WTC11 (cell line): Measurements from ENCODE around the gene ZBTB16. TPM values are rescaled to one million over a fixed set of nuclear protein-coding genes. Genes with fewer than 3 reads are reported as not detected.

ENCODE experiments used
- ATAC-seq: fragments of 200-7000 bp; cut with Tn5 transposase; 2 replicates; pipeline ENCODE4 v1.10.0; 2021; ENCODE audit warnings: mild to moderate bottlenecking, moderate library complexity
- CTCF ChIA-PET: fragments of 300-600 bp; sonication (Branson Sonifier 250); formaldehyde crosslinking; loops from one replicate; lab custom pipeline; 2021; ENCODE audit warnings: antibody characterized with exemption; lab: Charles Lee
- POLR2A ChIA-PET: fragments of 350-600 bp; sonication (Branson Sonifier 250); formaldehyde crosslinking; loops from one replicate; lab custom pipeline; 2021; ENCODE audit warnings: antibody characterized with exemption; lab: Charles Lee
- DNase-seq: peaks from one replicate; pipeline ENCODE4 v3.0.0; 2021; ENCODE audit warnings: low spot score
- H3K27ac Mint-ChIP-seq: 2 replicates; pipeline ENCODE4 v1.8.0; 2021; ENCODE audit warnings: mixed read lengths
- H3K27me3 Mint-ChIP-seq: 2 replicates; pipeline ENCODE4 v1.8.0; 2021; ENCODE audit warnings: low read depth, mild to moderate bottlenecking, moderate library complexity, mixed read lengths
- H3K36me3 Mint-ChIP-seq: 2 replicates; pipeline ENCODE4 v1.8.0; 2021; ENCODE audit warnings: mixed read lengths
- H3K4me1 Mint-ChIP-seq: 2 replicates; pipeline ENCODE4 v1.8.0; 2022; ENCODE audit warnings: mixed read lengths
- H3K4me3 Mint-ChIP-seq: 2 replicates; pipeline ENCODE4 v1.8.0; 2021; ENCODE audit warnings: mild to moderate bottlenecking, moderate library complexity, mixed read lengths
- H3K9me3 Mint-ChIP-seq: 2 replicates; pipeline ENCODE4 v1.8.0; 2021; ENCODE audit warnings: mixed read lengths
- CBFB ChIP-seq: sonication (generic); formaldehyde crosslinking; IDR thresholded peaks from 2 replicates; pipeline ENCODE4 v1.8.1; 2022; ENCODE audit warnings: mild to moderate bottlenecking, low read depth, missing genetic modification reagents
- ELF4 ChIP-seq: sonication (generic); formaldehyde crosslinking; IDR thresholded peaks from 2 replicates; pipeline ENCODE4 v1.8.1; 2022; ENCODE audit warnings: low read depth, mild to moderate bottlenecking, moderate library complexity, missing genetic modification reagents
- ESRRA ChIP-seq: sonication (generic); formaldehyde crosslinking; IDR thresholded peaks from 2 replicates; pipeline ENCODE4 v1.8.1; 2022; ENCODE audit warnings: mild to moderate bottlenecking, missing genetic modification reagents, borderline replicate concordance
- ETV6 ChIP-seq: sonication (generic); formaldehyde crosslinking; IDR thresholded peaks from 2 replicates; pipeline ENCODE4 v1.8.1; 2022; ENCODE audit warnings: mild to moderate bottlenecking, missing genetic modification reagents
- FOXJ3 ChIP-seq: sonication (generic); formaldehyde crosslinking; IDR thresholded peaks from 2 replicates; pipeline ENCODE4 v1.9.0; 2021; ENCODE audit warnings: missing genetic modification reagents, mild to moderate bottlenecking, borderline replicate concordance
- JAZF1 ChIP-seq: fragments of 250-450 bp; sonication (Bioruptor Pico); IDR thresholded peaks from 2 replicates; pipeline ENCODE4 v1.9.0; 2021; ENCODE audit warnings: moderate library complexity, mild to moderate bottlenecking, inconsistent platforms
- KAT7 ChIP-seq: sonication (generic); formaldehyde crosslinking; IDR thresholded peaks from 2 replicates; pipeline ENCODE4 v1.8.1; 2023; ENCODE audit warnings: missing genetic modification reagents, mild to moderate bottlenecking, borderline replicate concordance
- OVOL2 ChIP-seq: fragments of 250-450 bp; sonication (Bioruptor Pico); IDR thresholded peaks from 2 replicates; pipeline ENCODE4 v1.9.0; 2021; ENCODE audit warnings: mild to moderate bottlenecking, borderline replicate concordance
- RELA ChIP-seq: sonication (generic); formaldehyde crosslinking; IDR thresholded peaks from 2 replicates; pipeline ENCODE4 v1.8.1; 2022; ENCODE audit warnings: missing genetic modification reagents, mild to moderate bottlenecking, borderline replicate concordance
- RORB ChIP-seq: fragments of 250-450 bp; sonication (Bioruptor Pico); IDR thresholded peaks from 2 replicates; pipeline ENCODE4 v1.9.0; 2021; ENCODE audit warnings: mild to moderate bottlenecking
- SP1 ChIP-seq: sonication (generic); formaldehyde crosslinking; conservative IDR thresholded peaks from 2 replicates; pipeline ENCODE4 v1.8.1; 2022; ENCODE audit warnings: missing genetic modification reagents
- TCF7 ChIP-seq: sonication (generic); formaldehyde crosslinking; IDR thresholded peaks from 2 replicates; pipeline ENCODE4 v1.8.0; 2022; ENCODE audit warnings: mild to moderate bottlenecking, low read depth, missing genetic modification reagents, moderate library complexity
- TEAD1 ChIP-seq: sonication (generic); formaldehyde crosslinking; IDR thresholded peaks from 2 replicates; pipeline ENCODE4 v1.8.0; 2022; ENCODE audit warnings: mild to moderate bottlenecking, missing genetic modification reagents
- TEAD4 ChIP-seq: sonication (generic); formaldehyde crosslinking; IDR thresholded peaks from 2 replicates; pipeline ENCODE4 v1.8.0; 2022; ENCODE audit warnings: mild to moderate bottlenecking, missing genetic modification reagents
- ZNF219 ChIP-seq: sonication (generic); formaldehyde crosslinking; IDR thresholded peaks from 2 replicates; pipeline ENCODE4 v1.8.0; 2023; ENCODE audit warnings: missing genetic modification reagents, mild to moderate bottlenecking, borderline replicate concordance
- total RNA-seq: library from RNA; stranded (reverse); gene quantifications from 3 replicates; pipeline ENCODE4 v1.2.3, GENCODE V29; 2021
- TF ChIP-seq, protein P1 (sequence below): sonication (generic); formaldehyde crosslinking; IDR thresholded peaks from 2 replicates; pipeline ENCODE4 v1.8.0; 2022; ENCODE audit warnings: missing genetic modification reagents
- TF ChIP-seq, protein P2 (sequence below): sonication (generic); formaldehyde crosslinking; IDR thresholded peaks from 2 replicates; pipeline ENCODE4 v1.8.0; 2022; ENCODE audit warnings: mild to moderate bottlenecking, missing genetic modification reagents
- TF ChIP-seq, protein P3 (sequence below): sonication (generic); formaldehyde crosslinking; IDR thresholded peaks from 2 replicates; pipeline ENCODE4 v1.8.1; 2023; ENCODE audit warnings: mild to moderate bottlenecking, moderate library complexity, missing genetic modification reagents
- TF ChIP-seq, protein P4 (sequence below): sonication (generic); formaldehyde crosslinking; IDR thresholded peaks from 2 replicates; pipeline ENCODE4 v1.8.1; 2022; ENCODE audit warnings: low read depth, missing genetic modification reagents, borderline replicate concordance
- TF ChIP-seq, protein P5 (sequence below): sonication (generic); formaldehyde crosslinking; IDR thresholded peaks from 2 replicates; pipeline ENCODE4 v1.8.1; 2023; ENCODE audit warnings: mild to moderate bottlenecking, missing genetic modification reagents, moderate library complexity
- TF ChIP-seq, protein P6 (sequence below): fragments of 250-450 bp; sonication (Bioruptor Pico); IDR thresholded peaks from 2 replicates; pipeline ENCODE4 v2.1.2; 2022; ENCODE audit warnings: mild to moderate bottlenecking, moderate library complexity
- TF ChIP-seq, protein P7 (sequence below): sonication (generic); formaldehyde crosslinking; IDR thresholded peaks from 2 replicates; pipeline ENCODE4 v1.8.1; 2023; ENCODE audit warnings: mild to moderate bottlenecking, missing genetic modification reagents, moderate library complexity
- TF ChIP-seq, protein P8 (sequence below): sonication (generic); formaldehyde crosslinking; IDR thresholded peaks from 2 replicates; pipeline ENCODE4 v1.8.1; 2023; ENCODE audit warnings: mild to moderate bottlenecking, missing genetic modification reagents

Gene ZBTB16
- total RNA-seq, 1 experiment from 2014 or later: 0.57 TPM

DNA sequence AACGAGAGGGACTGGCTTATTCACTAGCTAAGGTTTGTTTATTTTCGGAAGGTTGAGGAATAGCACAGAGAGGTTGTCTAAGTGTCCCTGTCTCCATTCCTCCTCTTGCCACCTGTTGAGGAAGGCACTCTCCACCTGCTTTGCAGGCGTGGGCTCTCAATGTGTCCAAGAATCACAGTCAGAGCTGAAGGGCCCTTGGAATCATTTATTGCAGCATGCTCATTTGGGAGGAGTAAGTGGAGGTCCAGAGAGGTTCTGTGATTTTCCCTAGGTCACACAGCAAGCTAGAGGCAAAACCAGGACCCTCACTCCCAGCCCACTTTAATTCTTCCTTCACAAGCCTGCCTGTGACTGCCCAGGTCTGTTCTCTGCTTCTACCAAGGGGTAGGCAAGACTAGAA lies 21.3 kb downstream of the ZBTB16 start:
- CTCF ChIA-PET: interaction anchor here (0.8 kb wide), 1 partner anchor 181 kb away, joined by 3 read pairs; no protein-coding TSS in a partner anchor
- Mint-ChIP-seq H3K36me3 (no peaks in the 10 kb centered on the region), H3K4me3 (no peak overlapping the region), H3K4me1 (peaks cover 28% of the 10 kb centered on the region), H3K27me3 (peaks cover 62% of the 10 kb centered on the region), H3K27ac (no peak overlapping the region), H3K9me3 (no peaks in the 10 kb centered on the region)
- ATAC-seq (no peak), DNase-seq (no peak)
- POLR2A ChIA-PET: no interaction called here
- TF ChIP-seq, protein P1, sequence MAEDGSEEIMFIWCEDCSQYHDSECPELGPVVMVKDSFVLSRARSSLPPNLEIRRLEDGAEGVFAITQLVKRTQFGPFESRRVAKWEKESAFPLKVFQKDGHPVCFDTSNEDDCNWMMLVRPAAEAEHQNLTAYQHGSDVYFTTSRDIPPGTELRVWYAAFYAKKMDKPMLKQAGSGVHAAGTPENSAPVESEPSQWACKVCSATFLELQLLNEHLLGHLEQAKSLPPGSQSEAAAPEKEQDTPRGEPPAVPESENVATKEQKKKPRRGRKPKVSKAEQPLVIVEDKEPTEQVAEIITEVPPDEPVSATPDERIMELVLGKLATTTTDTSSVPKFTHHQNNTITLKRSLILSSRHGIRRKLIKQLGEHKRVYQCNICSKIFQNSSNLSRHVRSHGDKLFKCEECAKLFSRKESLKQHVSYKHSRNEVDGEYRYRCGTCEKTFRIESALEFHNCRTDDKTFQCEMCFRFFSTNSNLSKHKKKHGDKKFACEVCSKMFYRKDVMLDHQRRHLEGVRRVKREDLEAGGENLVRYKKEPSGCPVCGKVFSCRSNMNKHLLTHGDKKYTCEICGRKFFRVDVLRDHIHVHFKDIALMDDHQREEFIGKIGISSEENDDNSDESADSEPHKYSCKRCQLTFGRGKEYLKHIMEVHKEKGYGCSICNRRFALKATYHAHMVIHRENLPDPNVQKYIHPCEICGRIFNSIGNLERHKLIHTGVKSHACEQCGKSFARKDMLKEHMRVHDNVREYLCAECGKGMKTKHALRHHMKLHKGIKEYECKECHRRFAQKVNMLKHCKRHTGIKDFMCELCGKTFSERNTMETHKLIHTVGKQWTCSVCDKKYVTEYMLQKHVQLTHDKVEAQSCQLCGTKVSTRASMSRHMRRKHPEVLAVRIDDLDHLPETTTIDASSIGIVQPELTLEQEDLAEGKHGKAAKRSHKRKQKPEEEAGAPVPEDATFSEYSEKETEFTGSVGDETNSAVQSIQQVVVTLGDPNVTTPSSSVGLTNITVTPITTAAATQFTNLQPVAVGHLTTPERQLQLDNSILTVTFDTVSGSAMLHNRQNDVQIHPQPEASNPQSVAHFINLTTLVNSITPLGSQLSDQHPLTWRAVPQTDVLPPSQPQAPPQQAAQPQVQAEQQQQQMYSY (CRISPR knock-in tag): no peak
- no peak for TF ChIP-seq SP1
- TF ChIP-seq KAT7: no peak
- TF ChIP-seq, protein P2, sequence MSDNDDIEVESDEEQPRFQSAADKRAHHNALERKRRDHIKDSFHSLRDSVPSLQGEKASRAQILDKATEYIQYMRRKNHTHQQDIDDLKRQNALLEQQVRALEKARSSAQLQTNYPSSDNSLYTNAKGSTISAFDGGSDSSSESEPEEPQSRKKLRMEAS: no peak
- TF ChIP-seq TCF7 (CRISPR knock-in tag): no peak
- no peak for TF ChIP-seq TEAD1 (CRISPR knock-in tag)
- TF ChIP-seq, protein P3, sequence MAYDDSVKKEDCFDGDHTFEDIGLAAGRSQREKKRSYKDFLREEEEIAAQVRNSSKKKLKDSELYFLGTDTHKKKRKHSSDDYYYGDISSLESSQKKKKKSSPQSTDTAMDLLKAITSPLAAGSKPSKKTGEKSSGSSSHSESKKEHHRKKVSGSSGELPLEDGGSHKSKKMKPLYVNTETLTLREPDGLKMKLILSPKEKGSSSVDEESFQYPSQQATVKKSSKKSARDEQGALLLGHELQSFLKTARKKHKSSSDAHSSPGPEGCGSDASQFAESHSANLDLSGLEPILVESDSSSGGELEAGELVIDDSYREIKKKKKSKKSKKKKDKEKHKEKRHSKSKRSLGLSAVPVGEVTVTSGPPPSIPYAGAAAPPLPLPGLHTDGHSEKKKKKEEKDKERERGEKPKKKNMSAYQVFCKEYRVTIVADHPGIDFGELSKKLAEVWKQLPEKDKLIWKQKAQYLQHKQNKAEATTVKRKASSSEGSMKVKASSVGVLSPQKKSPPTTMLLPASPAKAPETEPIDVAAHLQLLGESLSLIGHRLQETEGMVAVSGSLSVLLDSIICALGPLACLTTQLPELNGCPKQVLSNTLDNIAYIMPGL (CRISPR knock-in tag): no peak

DNA sequence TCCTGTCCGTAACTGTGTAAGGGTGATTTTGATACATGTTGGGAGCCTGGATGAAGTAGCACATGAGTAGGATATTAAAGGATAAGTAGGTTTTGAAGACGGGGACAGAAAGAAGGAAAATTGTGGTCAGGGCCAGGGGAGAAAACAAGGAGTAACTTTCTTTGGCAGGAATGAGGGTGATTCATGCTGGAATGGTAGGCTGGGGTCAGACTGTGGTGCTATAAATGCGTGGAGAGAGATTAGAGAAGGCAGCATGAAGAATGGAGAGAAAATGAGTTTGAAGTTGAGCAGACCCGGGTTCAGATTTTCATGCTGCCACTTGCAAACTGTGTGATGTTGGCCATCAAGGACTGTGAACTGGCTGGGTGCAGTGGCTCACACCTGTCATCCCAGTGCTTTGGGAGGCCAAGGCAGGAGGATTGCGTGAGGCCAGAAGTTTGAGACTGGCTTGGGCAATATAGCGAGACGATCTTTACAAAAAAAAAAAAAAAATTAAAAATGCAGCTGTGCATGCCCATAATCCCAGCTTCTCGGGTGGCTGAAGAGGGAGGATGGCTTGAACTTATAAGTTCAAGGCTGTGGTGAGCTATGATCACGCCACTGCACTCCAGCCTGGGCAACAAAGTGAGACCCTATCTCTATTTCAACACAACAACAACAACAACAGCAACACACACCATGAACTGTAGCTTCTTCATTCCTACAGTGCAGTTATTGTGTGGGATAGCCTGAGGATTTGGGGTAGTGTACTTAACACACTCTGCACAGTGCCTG lies 22.3 kb downstream of the ZBTB16 start:
- no peak for DNase-seq
- no peak for ATAC-seq
- no peaks in the 10 kb centered on the region for H3K9me3 Mint-ChIP-seq
- CTCF ChIA-PET: no interaction called here
- H3K27me3 Mint-ChIP-seq: peaks cover 53% of the 10 kb centered on the region
- H3K27ac Mint-ChIP-seq: no peak overlapping the region
- POLR2A ChIA-PET: no interaction called here
- H3K36me3 Mint-ChIP-seq: no peaks in the 10 kb centered on the region
- H3K4me3 Mint-ChIP-seq: no peak overlapping the region
- H3K4me1 Mint-ChIP-seq: peaks cover 23% of the 10 kb centered on the region
- TF ChIP-seq ESRRA (CRISPR knock-in tag): no peak
- TF ChIP-seq JAZF1 (CRISPR knock-in tag): no peak
- TF ChIP-seq TEAD4: no peak
- TF ChIP-seq, protein P4, sequence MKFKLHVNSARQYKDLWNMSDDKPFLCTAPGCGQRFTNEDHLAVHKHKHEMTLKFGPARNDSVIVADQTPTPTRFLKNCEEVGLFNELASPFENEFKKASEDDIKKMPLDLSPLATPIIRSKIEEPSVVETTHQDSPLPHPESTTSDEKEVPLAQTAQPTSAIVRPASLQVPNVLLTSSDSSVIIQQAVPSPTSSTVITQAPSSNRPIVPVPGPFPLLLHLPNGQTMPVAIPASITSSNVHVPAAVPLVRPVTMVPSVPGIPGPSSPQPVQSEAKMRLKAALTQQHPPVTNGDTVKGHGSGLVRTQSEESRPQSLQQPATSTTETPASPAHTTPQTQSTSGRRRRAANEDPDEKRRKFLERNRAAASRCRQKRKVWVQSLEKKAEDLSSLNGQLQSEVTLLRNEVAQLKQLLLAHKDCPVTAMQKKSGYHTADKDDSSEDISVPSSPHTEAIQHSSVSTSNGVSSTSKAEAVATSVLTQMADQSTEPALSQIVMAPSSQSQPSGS (CRISPR knock-in tag): no peak
- TF ChIP-seq CBFB (CRISPR knock-in tag): no peak
- TF ChIP-seq, protein P5, sequence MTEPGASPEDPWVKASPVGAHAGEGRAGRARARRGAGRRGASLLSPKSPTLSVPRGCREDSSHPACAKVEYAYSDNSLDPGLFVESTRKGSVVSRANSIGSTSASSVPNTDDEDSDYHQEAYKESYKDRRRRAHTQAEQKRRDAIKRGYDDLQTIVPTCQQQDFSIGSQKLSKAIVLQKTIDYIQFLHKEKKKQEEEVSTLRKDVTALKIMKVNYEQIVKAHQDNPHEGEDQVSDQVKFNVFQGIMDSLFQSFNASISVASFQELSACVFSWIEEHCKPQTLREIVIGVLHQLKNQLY (CRISPR knock-in tag): no peak
- TF ChIP-seq TCF7 (CRISPR knock-in tag): no peak
- TF ChIP-seq FOXJ3 (CRISPR knock-in tag): no peak
- TF ChIP-seq, protein P6, sequence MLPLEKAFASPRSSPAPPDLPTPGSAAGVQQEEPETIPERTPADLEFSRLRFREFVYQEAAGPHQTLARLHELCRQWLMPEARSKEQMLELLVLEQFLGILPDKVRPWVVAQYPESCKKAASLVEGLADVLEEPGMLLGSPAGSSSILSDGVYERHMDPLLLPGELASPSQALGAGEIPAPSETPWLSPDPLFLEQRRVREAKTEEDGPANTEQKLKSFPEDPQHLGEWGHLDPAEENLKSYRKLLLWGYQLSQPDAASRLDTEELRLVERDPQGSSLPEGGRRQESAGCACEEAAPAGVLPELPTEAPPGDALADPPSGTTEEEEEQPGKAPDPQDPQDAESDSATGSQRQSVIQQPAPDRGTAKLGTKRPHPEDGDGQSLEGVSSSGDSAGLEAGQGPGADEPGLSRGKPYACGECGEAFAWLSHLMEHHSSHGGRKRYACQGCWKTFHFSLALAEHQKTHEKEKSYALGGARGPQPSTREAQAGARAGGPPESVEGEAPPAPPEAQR (CRISPR knock-in tag): no peak
- TF ChIP-seq ZNF219 (CRISPR knock-in tag): no peak
- TF ChIP-seq RORB (CRISPR knock-in tag): no peak
- TF ChIP-seq OVOL2 (CRISPR knock-in tag): no peak
- TF ChIP-seq, protein P7, sequence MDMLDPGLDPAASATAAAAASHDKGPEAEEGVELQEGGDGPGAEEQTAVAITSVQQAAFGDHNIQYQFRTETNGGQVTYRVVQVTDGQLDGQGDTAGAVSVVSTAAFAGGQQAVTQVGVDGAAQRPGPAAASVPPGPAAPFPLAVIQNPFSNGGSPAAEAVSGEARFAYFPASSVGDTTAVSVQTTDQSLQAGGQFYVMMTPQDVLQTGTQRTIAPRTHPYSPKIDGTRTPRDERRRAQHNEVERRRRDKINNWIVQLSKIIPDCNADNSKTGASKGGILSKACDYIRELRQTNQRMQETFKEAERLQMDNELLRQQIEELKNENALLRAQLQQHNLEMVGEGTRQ (CRISPR knock-in tag): no peak
- TF ChIP-seq ETV6 (CRISPR knock-in tag): no peak
- TF ChIP-seq ELF4 (CRISPR knock-in tag): no peak
- no peak for TF ChIP-seq RELA (CRISPR knock-in tag)
- TF ChIP-seq, protein P2: no peak
- TF ChIP-seq, protein P8, sequence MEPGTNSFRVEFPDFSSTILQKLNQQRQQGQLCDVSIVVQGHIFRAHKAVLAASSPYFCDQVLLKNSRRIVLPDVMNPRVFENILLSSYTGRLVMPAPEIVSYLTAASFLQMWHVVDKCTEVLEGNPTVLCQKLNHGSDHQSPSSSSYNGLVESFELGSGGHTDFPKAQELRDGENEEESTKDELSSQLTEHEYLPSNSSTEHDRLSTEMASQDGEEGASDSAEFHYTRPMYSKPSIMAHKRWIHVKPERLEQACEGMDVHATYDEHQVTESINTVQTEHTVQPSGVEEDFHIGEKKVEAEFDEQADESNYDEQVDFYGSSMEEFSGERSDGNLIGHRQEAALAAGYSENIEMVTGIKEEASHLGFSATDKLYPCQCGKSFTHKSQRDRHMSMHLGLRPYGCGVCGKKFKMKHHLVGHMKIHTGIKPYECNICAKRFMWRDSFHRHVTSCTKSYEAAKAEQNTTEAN (CRISPR knock-in tag): no peak
